Ovary (tissue), 3 donors: ENCODE data around the gene ALG8.

Experiments used
- EP300 ChIP-seq: sonication (generic); formaldehyde crosslinking; IDR thresholded peaks from one replicate; pipeline ENCODE4 v1.6.1; 2017; ENCODE audit warnings: antibody characterized with exemption
- TF ChIP-seq, protein P1 (sequence below), 3 donors: fragments of 450-650 bp in 2 of 3; fragments of 200-600 bp in 1 of 3; IDR thresholded peaks; one replicate each; pipeline versions ENCODE4 v1.5.1 to v1.8.0; 2016 to 2022; ENCODE audit warnings: antibody characterized with exemption in 3 of 3, mild to moderate bottlenecking in 1 of 3
- donor health status: DM: no; HTN: no; CAD: no.

DNA sequence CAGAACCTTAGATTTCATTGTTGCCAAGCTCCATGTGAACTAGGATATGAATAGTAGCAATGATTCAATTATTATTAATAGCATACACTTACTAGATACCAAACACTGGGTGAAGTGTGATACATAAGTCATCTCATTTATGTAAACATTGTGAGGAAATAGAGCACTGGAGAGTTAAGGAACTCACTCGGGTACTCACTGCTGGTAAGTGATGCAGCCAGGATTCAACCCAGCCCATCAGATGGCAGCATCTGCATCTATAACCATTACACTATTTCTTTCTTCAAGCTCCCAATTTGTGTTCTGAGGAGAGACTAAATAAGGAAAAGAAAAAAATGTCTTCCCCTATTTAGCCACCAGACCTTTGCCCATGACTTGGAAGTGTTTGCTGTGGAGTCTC, 10.2 kb upstream of the ALG8 start:
- TF ChIP-seq, protein P1, sequence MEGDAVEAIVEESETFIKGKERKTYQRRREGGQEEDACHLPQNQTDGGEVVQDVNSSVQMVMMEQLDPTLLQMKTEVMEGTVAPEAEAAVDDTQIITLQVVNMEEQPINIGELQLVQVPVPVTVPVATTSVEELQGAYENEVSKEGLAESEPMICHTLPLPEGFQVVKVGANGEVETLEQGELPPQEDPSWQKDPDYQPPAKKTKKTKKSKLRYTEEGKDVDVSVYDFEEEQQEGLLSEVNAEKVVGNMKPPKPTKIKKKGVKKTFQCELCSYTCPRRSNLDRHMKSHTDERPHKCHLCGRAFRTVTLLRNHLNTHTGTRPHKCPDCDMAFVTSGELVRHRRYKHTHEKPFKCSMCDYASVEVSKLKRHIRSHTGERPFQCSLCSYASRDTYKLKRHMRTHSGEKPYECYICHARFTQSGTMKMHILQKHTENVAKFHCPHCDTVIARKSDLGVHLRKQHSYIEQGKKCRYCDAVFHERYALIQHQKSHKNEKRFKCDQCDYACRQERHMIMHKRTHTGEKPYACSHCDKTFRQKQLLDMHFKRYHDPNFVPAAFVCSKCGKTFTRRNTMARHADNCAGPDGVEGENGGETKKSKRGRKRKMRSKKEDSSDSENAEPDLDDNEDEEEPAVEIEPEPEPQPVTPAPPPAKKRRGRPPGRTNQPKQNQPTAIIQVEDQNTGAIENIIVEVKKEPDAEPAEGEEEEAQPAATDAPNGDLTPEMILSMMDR (IDR thresholded peaks at IDR 0.05): peak in 1 of 3 donors; percentile 46
- no peak for TF ChIP-seq EP300
